Measurements from ENCODE around the gene TTC7B. TPM values are rescaled to one million over a fixed set of nuclear protein-coding genes. Genes with fewer than 3 reads are reported as not detected.

Gene TTC7B
- total RNA-seq, 1 donor from 2014 or later = 46.0 TPM

GRCh38 chr14:90564496-90564895 lies 251.7 kb downstream of the TTC7B start:
- no peak for DNase-seq (ENCODE audit: low read depth)
- Histone ChIP-seq H3K4me3 (ENCODE audit: low read depth, low read length) (no peak overlapping the region), H3K27me3 (ENCODE audit: control insufficient read depth, insufficient read depth, low read length) (no peaks in the 10 kb centered on the region), H3K36me3 (ENCODE audit: control insufficient read depth, insufficient read depth, low read length) (no peaks in the 10 kb centered on the region)
- TF ChIP-seq CTCF (IDR thresholded peaks at IDR 0.05; ENCODE audit: insufficient read depth, low read length, poor library complexity, severe bottlenecking) = no peak

- no peak for DNase-seq (ENCODE audit: low read depth)
- Histone ChIP-seq H3K4me3 (ENCODE audit: low read depth, low read length) (no peak overlapping the region), H3K27me3 (ENCODE audit: control insufficient read depth, insufficient read depth, low read length) (no peaks in the 10 kb centered on the region), H3K36me3 (ENCODE audit: control insufficient read depth, insufficient read depth, low read length) (no peaks in the 10 kb centered on the region)
- TF ChIP-seq CTCF (IDR thresholded peaks at IDR 0.05; ENCODE audit: insufficient read depth, low read length, poor library complexity, severe bottlenecking) = no peak
These were observed 253.6 kb downstream of the TTC7B start for GRCh38 chr14:90562652-90563051.

GRCh38 chr14:90561920-90562319 lies 254.3 kb downstream of the TTC7B start:
- no peak overlapping the region for H3K4me3 ChIP-seq (ENCODE audit: low read depth, low read length)
- DNase-seq (ENCODE audit: low read depth) = no peak
- TF ChIP-seq CTCF (IDR thresholded peaks at IDR 0.05; ENCODE audit: insufficient read depth, low read length, poor library complexity, severe bottlenecking) = no peak
- no peaks in the 10 kb centered on the region for H3K27me3 ChIP-seq (ENCODE audit: control insufficient read depth, insufficient read depth, low read length)
- H3K36me3 ChIP-seq (ENCODE audit: control insufficient read depth, insufficient read depth, low read length) = no peaks in the 10 kb centered on the region

GRCh38 chr14:90560991-90561390 lies 255.2 kb downstream of the TTC7B start:
- no peaks in the 10 kb centered on the region for H3K27me3 ChIP-seq (ENCODE audit: control insufficient read depth, insufficient read depth, low read length)
- H3K36me3 ChIP-seq (ENCODE audit: control insufficient read depth, insufficient read depth, low read length) = no peaks in the 10 kb centered on the region
- no peak for TF ChIP-seq CTCF (IDR thresholded peaks at IDR 0.05; ENCODE audit: insufficient read depth, low read length, poor library complexity, severe bottlenecking)
- no peak overlapping the region for H3K4me3 ChIP-seq (ENCODE audit: low read depth, low read length)
- DNase-seq (ENCODE audit: low read depth) = no peak

GRCh38 chr14:90560558-90560957 lies 255.7 kb downstream of the TTC7B start:
- no peak for TF ChIP-seq CTCF (IDR thresholded peaks at IDR 0.05; ENCODE audit: insufficient read depth, low read length, poor library complexity, severe bottlenecking)
- no peak for DNase-seq (ENCODE audit: low read depth)
- no peaks in the 10 kb centered on the region for H3K27me3 ChIP-seq (ENCODE audit: control insufficient read depth, insufficient read depth, low read length)
- H3K36me3 ChIP-seq (ENCODE audit: control insufficient read depth, insufficient read depth, low read length) = no peaks in the 10 kb centered on the region
- no peak overlapping the region for H3K4me3 ChIP-seq (ENCODE audit: low read depth, low read length)

- Histone ChIP-seq H3K27me3 (ENCODE audit: control insufficient read depth, insufficient read depth, low read length) (no peaks in the 10 kb centered on the region), H3K36me3 (ENCODE audit: control insufficient read depth, insufficient read depth, low read length) (no peaks in the 10 kb centered on the region), H3K4me3 (ENCODE audit: low read depth, low read length) (no peak overlapping the region)
- no peak for TF ChIP-seq CTCF (IDR thresholded peaks at IDR 0.05; ENCODE audit: insufficient read depth, low read length, poor library complexity, severe bottlenecking)
- no peak for DNase-seq (ENCODE audit: low read depth)
These were observed 256.3 kb downstream of the TTC7B start for GRCh38 chr14:90559811-90560492.
